HepG2 (cell line): ENCODE results near the gene PLPPR4. TPM values are rescaled to one million over a fixed set of nuclear protein-coding genes. Genes with fewer than 3 reads are reported as not detected.
"Not testable (repeated sequence)": the region's sequence is repeated elsewhere in the genome, so short reads cannot be mapped to it uniquely, and the experiment has no call there.

Source experiments
- ATAC-seq: fragments of 200-7000 bp; cut with Tn5 transposase; 3 replicates; pipeline ENCODE4 v1.9.1; 2020; ENCODE audit warnings: mild to moderate bottlenecking, moderate library complexity
- BruUV-seq: library from RNA; stranded (reverse); fragments of 400-500 nt; replicated peaks from 2 replicates; lab custom pipeline; 2021; lab: Mats Ljungman, UMichigan
- CTCF ChIA-PET: fragments of 300-600 bp; formaldehyde crosslinking; extraction: SDS; loops from one replicate; lab custom pipeline; 2021; ENCODE audit warnings: low total read pairs, inconsistent platforms, low intra/inter-chr PET ratio; lab: Yijun Ruan, JAX
- POLR2A ChIA-PET: fragments of 350-600 bp; sonication (Branson Sonifier 250); formaldehyde crosslinking; loops from one replicate; lab custom pipeline; 2020; ENCODE audit warnings: antibody characterized with exemption, inconsistent platforms; lab: Yijun Ruan, JAX
- DNase-seq: peaks from one replicate; pipeline ENCODE4 v3.0.0-alpha.2; 2015; ENCODE audit warnings: low spot score
- FAIRE-seq: peaks from 3 replicates; lab custom pipeline; 2011; peaks lifted over from hg19 to GRCh38; lab: Jason Lieb, UNC
- H2AFZ ChIP-seq: one replicate; pipeline ENCODE4 v1.6.1; 2011; ENCODE audit warnings: low read length, inconsistent platforms
- H3K27ac ChIP-seq: fragments of 300-600 bp; 3 replicates; pipeline ENCODE4 v1.8.0; 2011; ENCODE audit warnings: mixed run types, mild to moderate bottlenecking, mixed read lengths, low read length, inconsistent platforms; ENCODE audit not compliant: insufficient read depth; ENCODE audit errors: extremely low read length
- H3K27me3 ChIP-seq, 2 experiments: fragments of 200-600 bp in 1 of 2; 2 replicates in 1 of 2; 3 replicates in 1 of 2; pipeline versions ENCODE4 v1.6.0 to v1.8.0; 2011; ENCODE audit warnings: low read length in 2 of 2, mild to moderate bottlenecking in 2 of 2, moderate library complexity in 2 of 2, inconsistent platforms in 1 of 2; ENCODE audit not compliant: insufficient read depth in 2 of 2, control insufficient read depth in 1 of 2
- H3K36me3 ChIP-seq, 2 experiments: fragments of 200-600 bp in 1 of 2; replicated peaks in 1 of 2; 2 replicates in 1 of 2; 3 replicates in 1 of 2; pipeline versions ENCODE4 v1.5.1 to v1.8.0; 2011; ENCODE audit warnings: low read length in 2 of 2, inconsistent platforms in 1 of 2; ENCODE audit not compliant: insufficient read depth in 2 of 2, control insufficient read depth in 1 of 2
- H3K4me1 ChIP-seq: 2 replicates; pipeline ENCODE4 v1.5.1; 2012; ENCODE audit warnings: low read length, inconsistent platforms; ENCODE audit not compliant: insufficient read depth
- H3K4me2 ChIP-seq: 2 replicates; pipeline ENCODE4 v1.6.0; 2011; ENCODE audit warnings: low read depth, low read length, inconsistent platforms
- H3K4me3 ChIP-seq, 3 experiments: fragments of 200-600 bp in 1 of 3; sonication (generic), shearing (Covaris generic) in 1 of 3; replicated peaks in 1 of 3; 2 replicates each; pipeline ENCODE4 v1.5.1; 2011 to 2016; ENCODE audit warnings: low read length in 3 of 3, inconsistent platforms in 2 of 3, low read depth in 2 of 3, mild to moderate bottlenecking in 2 of 3, control low read depth in 1 of 3, mixed read lengths in 1 of 3; ENCODE audit not compliant: insufficient read depth in 1 of 3
- H3K79me2 ChIP-seq: one replicate; pipeline ENCODE4 v1.6.1; 2011; ENCODE audit warnings: low read length, inconsistent platforms; ENCODE audit not compliant: insufficient read depth
- H3K9ac ChIP-seq: 2 replicates; pipeline ENCODE4 v1.6.0; 2011; ENCODE audit warnings: mild to moderate bottlenecking, low read depth, low read length, inconsistent platforms; ENCODE audit not compliant: insufficient read depth
- H3K9me3 ChIP-seq: 2 replicates; pipeline ENCODE4 v1.5.1; 2012; ENCODE audit warnings: mild to moderate bottlenecking, low read length
- H4K20me1 ChIP-seq: 2 replicates; pipeline ENCODE4 v1.6.0; 2011; ENCODE audit warnings: inconsistent platforms, mild to moderate bottlenecking, low read length, moderate library complexity; ENCODE audit not compliant: insufficient read depth
- DMAP1 ChIP-seq: IDR thresholded peaks from 2 replicates; pipeline ENCODE4 v1.6.1; 2016
- ESRRA ChIP-seq: sonication (generic); formaldehyde crosslinking; IDR thresholded peaks from 2 replicates; pipeline ENCODE4 v1.5.1; 2020; ENCODE audit warnings: mild to moderate bottlenecking, low read depth, missing genetic modification reagents
- HOXA5 ChIP-seq: sonication (generic); formaldehyde crosslinking; IDR thresholded peaks from 2 replicates; pipeline ENCODE4 v1.4.0; 2020; ENCODE audit warnings: missing genetic modification reagents
- NFIC ChIP-seq: IDR thresholded peaks from 2 replicates; pipeline ENCODE4 v1.6.1; 2012; ENCODE audit warnings: mild to moderate bottlenecking, low read length, inconsistent platforms
- NFRKB ChIP-seq: fragments of 450-650 bp; IDR thresholded peaks from 2 replicates; pipeline ENCODE4 v1.6.1; 2017
- RFX1 ChIP-seq: fragments of 450-650 bp; IDR thresholded peaks from 2 replicates; pipeline ENCODE4 v1.6.1; 2017
- SKI ChIP-seq: fragments of 450-650 bp; IDR thresholded peaks from one replicate; pipeline ENCODE4 v1.6.1; 2018; ENCODE audit warnings: mild to moderate bottlenecking; ENCODE audit not compliant: partially characterized antibody
- SOX5 ChIP-seq: IDR thresholded peaks from 2 replicates; pipeline ENCODE4 v1.6.1; 2016; ENCODE audit warnings: borderline replicate concordance
- ZBTB7B ChIP-seq: sonication (generic); formaldehyde crosslinking; IDR thresholded peaks from 2 replicates; pipeline ENCODE4 v1.4.0; 2020; ENCODE audit warnings: missing genetic modification reagents
- ZNF232 ChIP-seq: sonication (generic); formaldehyde crosslinking; IDR thresholded peaks from 2 replicates; pipeline ENCODE4 v1.4.0; 2020; ENCODE audit warnings: missing genetic modification reagents, borderline replicate concordance
- ZNF891 ChIP-seq: sonication (generic); formaldehyde crosslinking; IDR thresholded peaks from 2 replicates; pipeline ENCODE4 v1.5.0; 2020; ENCODE audit warnings: mild to moderate bottlenecking, missing genetic modification reagents
- WGBS: methylation state at CpG from one replicate; pipeline ENCODE4 v1.1.6; 2017; ENCODE audit warnings: low lambda C conversion rate; 5-methylcytosine and 5-hydroxymethylcytosine counted together
- in situ Hi-C: cut with HindIII; loops from 2 replicates; pipeline ENCODE4 v1.10.0; 2017; ENCODE audit warnings: low pct_unique_long_range_greater_than_20kb; ENCODE audit not compliant: extremely low pct_ligation_motif_present
- intact Hi-C: fragments of 100-400 bp; cut with micrococcal nuclease; formaldehyde crosslinking; loops from one replicate; pipeline ENCODE4 v1.10.0; 2022; ENCODE audit not compliant: unreplicated experiment
- polyA plus RNA-seq, 8 experiments: library from polyadenylated mRNA; depleted of rRNA in 3 of 8; stranded (reverse) in 7 of 8; unstranded in 1 of 8; fragments of >200 nt; fragmentation: Illumina TruSeq in 4 of 8; extraction: Trizol in 4 of 8; gene quantifications; 2 replicates each; pipeline versions ENCODE4 v1.2.1 to v1.2.3, GENCODE V29; 2011 to 2016; ENCODE audit warnings: low read depth in 4 of 8, missing spikeins in 1 of 8, mixed read lengths in 1 of 8; ENCODE audit not compliant: insufficient read depth in 1 of 8
- total RNA-seq, 5 experiments: library from RNA; depleted of rRNA; stranded (reverse); fragments of >200 nt; fragmentation: Illumina TruSeq; extraction: Trizol; gene quantifications; 2 replicates each; pipeline ENCODE4 v1.2.3, GENCODE V29; 2016; ENCODE audit warnings: low read depth in 1 of 5

Gene PLPPR4
- total and polyA plus RNA-seq, 2 of the 13 experiments (the other 11 are each of a cell fraction or from before 2014, with no cell fraction given): not detected

DNA sequence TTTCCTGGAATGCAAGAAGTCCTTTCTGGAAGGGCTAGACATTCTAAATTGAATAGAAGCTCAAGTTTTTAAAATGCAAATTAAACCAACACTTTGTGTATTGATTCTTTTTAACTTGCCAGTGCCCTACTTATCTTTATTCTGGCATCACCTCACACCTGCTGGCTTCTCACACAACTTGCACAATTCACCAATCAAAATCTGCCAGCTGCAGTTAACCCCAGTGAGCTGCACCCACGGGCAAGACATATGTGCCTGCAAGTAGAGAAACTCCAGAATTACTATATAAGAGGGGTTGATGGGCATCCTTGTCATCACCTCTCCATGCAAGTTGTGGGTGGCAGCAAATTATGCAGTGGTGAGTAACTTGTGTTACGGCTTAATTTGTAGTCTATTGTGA, 11.7 kb upstream of the PLPPR4 start:
- no peak overlapping the region for H2AFZ ChIP-seq
- WGBS: 25% methylated on average over 2 of the region's 2 CpGs
- in situ Hi-C loops (no loop called here), intact Hi-C loops (no loop called here)
- ATAC-seq (no peak), DNase-seq (no peak), FAIRE-seq (no peak)
- H3K36me3 ChIP-seq: no peaks in the 10 kb centered on the region
- no peaks in the 10 kb centered on the region for H3K79me2 ChIP-seq
- no peak overlapping the region for H3K4me3 ChIP-seq
- no peaks in the 10 kb centered on the region for H3K27me3 ChIP-seq
- H3K4me2 ChIP-seq: no peak overlapping the region
- ChIA-PET CTCF (no interaction called here), POLR2A (no interaction called here)
- H3K4me1 ChIP-seq: no peaks in the 10 kb centered on the region
- H3K9me3 ChIP-seq: no peaks in the 10 kb centered on the region
- no peaks in the 10 kb centered on the region for H4K20me1 ChIP-seq
- BruUV-seq: no TSS peak
- TF ChIP-seq NFRKB: no peak
- TF ChIP-seq ESRRA: no peak
- TF ChIP-seq NFIC: no peak
- TF ChIP-seq ZNF891: no peak
- TF ChIP-seq ZBTB7B: no peak
- no peak for TF ChIP-seq DMAP1
- no peak for TF ChIP-seq HOXA5 (CRISPR knock-in tag)
- no peak for TF ChIP-seq SOX5 (CRISPR knock-in tag)
- TF ChIP-seq SKI: no peak
- no peak for TF ChIP-seq RFX1
- TF ChIP-seq ZNF232 (CRISPR knock-in tag): no peak
- no peak overlapping the region for H3K27ac ChIP-seq
- no peak overlapping the region for H3K9ac ChIP-seq

DNA sequence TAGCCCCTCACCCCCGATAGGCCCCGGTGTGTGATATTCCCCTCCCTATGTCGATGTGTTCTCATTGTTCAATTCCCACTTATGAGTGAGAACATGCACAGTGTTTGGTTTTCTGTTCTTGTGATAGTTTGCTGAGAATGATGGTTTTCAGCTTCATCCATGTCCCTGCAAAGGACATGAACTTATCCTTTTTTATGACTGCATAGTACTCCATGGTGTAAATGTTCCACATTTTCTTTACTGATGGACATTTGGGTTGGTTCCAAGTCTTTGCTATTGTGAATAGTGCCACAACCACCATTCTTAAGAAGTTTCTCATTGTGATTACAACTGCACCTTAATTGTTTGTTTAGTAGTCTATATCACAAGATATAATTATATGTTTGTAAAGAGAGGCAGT, 3.9 kb upstream of the PLPPR4 start:
- Histone ChIP-seq H3K27me3 (peaks cover 0 to 19% of the 10 kb centered on the region in 2 experiments; a peak in 3 of 5 replicates), H3K4me1 (peaks cover 12% of the 10 kb centered on the region; the same call in 1 of the 2 replicates)
- H3K4me3 ChIP-seq, H4K20me1 ChIP-seq, H3K36me3 ChIP-seq, in situ Hi-C loops, CTCF ChIA-PET, POLR2A ChIA-PET, H3K9ac ChIP-seq, H3K9me3 ChIP-seq, intact Hi-C loops, H3K4me2 ChIP-seq, FAIRE-seq, DNase-seq, BruUV-seq, ATAC-seq, H3K79me2 ChIP-seq, H2AFZ ChIP-seq, H3K27ac ChIP-seq: not testable (repeated sequence)
- WGBS: 72% methylated on average over 3 of the region's 3 CpGs
